Measurements from ENCODE around the gene PPP1R9B.
A peak's percentile ranks its signal among the peaks of the same experiment; 100 is the strongest.

Gene PPP1R9B

GRCh38 chr17:50153650-50154575 is 3.4 kb upstream of the PPP1R9B start:
- DNase-seq: no peak

- DNase-seq: no peak
These were observed 2.3 kb upstream of the PPP1R9B start for GRCh38 chr17:50152736-50153135.

- peak; percentile 45 to 60 for DNase-seq
These were observed 1.6 kb upstream of the PPP1R9B start for GRCh38 chr17:50151937-50152547.

GRCh38 chr17:50151041-50151936 is 812 bp upstream of the PPP1R9B start:
- DNase-seq: peak; percentile 86 to 91

- peak; percentile 38 to 66 for DNase-seq
These were observed 792 bp downstream of the PPP1R9B start for GRCh38 chr17:50149417-50150353.

GRCh38 chr17:50149091-50149416 is 1.4 kb downstream of the PPP1R9B start:
- DNase-seq: no peak

- peak; percentile 74 to 84 for DNase-seq
These were observed 2.0 kb downstream of the PPP1R9B start for GRCh38 chr17:50148226-50149090.

- no peak for DNase-seq
These were observed 2.6 kb downstream of the PPP1R9B start for GRCh38 chr17:50147841-50148225.

GRCh38 chr17:50146927-50147665 is 3.4 kb downstream of the PPP1R9B start:
- DNase-seq: no peak

- no peak for DNase-seq
These were observed 4.1 kb downstream of the PPP1R9B start for GRCh38 chr17:50146230-50146926.

GRCh38 chr17:50145532-50146229 is 4.8 kb downstream of the PPP1R9B start:
- DNase-seq: no peak

- no peak for DNase-seq
These were observed 5.5 kb downstream of the PPP1R9B start for GRCh38 chr17:50144845-50145531.

GRCh38 chr17:50144355-50144754 is 6.1 kb downstream of the PPP1R9B start:
- no peak for DNase-seq

- DNase-seq: no peak
These were observed 6.9 kb downstream of the PPP1R9B start for GRCh38 chr17:50143461-50144176.

- peak in 1 of 2 donors; percentile 21 for DNase-seq
These were observed 8.7 kb downstream of the PPP1R9B start for GRCh38 chr17:50141745-50142110.

GRCh38 chr17:50141026-50141744 is 9.3 kb downstream of the PPP1R9B start:
- DNase-seq: no peak
